Measurements from ENCODE around the gene ZNF329. TPM values are rescaled to one million over a fixed set of nuclear protein-coding genes. Genes with fewer than 3 reads are reported as not detected.

ZNF329 gene
- total and polyA plus RNA-seq, 9 of the 15 experiments (the other 6 are each of a cell fraction or from before 2014, with no cell fraction given) = 0.21 to 3.6 (median 2.2) TPM

DNA sequence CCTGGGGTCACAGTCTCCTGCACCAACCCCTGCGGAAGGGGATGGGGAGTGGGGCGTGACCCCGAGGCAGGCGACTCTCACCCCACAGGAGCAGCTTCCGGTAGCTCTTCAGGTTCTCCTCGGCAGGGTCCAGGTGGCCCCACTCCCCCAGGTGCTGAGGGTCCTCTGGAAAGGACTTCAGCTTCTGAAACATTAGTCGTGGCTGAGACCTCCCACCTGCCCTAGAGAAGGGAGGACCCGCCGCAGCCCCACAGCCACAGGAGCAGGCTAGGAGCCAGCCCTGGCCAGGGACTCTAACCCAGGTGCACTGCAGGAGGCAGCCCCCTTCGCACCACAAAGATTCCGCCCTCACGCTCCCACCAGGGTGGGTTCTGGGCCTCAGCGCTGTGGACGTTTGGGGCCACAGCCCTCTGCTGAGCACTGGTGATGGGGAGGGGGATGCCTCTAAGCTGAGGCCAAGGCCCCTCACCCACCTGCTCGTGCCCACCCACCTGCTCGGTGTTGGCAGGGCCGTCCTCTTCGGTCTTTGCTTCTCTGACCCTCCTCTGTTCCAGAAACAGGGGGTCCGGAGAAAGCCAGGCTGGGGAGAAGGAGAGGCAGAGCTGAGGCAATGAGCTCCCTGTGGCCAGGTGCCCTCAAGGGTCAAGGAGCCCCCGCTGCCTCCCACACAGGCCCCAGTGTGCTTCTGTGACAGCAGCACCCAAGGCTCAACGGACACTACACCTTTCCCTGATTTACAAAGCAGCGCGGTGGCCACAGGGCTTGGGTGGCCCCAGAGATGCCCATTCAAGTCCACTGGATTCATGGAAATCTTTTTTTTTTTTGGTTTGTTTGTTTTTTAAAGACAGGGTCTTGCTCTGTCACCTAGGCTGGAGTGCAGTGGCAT is 63.5 kb downstream of the ZNF329 start (continued):
- TF ChIP-seq, protein P1, sequence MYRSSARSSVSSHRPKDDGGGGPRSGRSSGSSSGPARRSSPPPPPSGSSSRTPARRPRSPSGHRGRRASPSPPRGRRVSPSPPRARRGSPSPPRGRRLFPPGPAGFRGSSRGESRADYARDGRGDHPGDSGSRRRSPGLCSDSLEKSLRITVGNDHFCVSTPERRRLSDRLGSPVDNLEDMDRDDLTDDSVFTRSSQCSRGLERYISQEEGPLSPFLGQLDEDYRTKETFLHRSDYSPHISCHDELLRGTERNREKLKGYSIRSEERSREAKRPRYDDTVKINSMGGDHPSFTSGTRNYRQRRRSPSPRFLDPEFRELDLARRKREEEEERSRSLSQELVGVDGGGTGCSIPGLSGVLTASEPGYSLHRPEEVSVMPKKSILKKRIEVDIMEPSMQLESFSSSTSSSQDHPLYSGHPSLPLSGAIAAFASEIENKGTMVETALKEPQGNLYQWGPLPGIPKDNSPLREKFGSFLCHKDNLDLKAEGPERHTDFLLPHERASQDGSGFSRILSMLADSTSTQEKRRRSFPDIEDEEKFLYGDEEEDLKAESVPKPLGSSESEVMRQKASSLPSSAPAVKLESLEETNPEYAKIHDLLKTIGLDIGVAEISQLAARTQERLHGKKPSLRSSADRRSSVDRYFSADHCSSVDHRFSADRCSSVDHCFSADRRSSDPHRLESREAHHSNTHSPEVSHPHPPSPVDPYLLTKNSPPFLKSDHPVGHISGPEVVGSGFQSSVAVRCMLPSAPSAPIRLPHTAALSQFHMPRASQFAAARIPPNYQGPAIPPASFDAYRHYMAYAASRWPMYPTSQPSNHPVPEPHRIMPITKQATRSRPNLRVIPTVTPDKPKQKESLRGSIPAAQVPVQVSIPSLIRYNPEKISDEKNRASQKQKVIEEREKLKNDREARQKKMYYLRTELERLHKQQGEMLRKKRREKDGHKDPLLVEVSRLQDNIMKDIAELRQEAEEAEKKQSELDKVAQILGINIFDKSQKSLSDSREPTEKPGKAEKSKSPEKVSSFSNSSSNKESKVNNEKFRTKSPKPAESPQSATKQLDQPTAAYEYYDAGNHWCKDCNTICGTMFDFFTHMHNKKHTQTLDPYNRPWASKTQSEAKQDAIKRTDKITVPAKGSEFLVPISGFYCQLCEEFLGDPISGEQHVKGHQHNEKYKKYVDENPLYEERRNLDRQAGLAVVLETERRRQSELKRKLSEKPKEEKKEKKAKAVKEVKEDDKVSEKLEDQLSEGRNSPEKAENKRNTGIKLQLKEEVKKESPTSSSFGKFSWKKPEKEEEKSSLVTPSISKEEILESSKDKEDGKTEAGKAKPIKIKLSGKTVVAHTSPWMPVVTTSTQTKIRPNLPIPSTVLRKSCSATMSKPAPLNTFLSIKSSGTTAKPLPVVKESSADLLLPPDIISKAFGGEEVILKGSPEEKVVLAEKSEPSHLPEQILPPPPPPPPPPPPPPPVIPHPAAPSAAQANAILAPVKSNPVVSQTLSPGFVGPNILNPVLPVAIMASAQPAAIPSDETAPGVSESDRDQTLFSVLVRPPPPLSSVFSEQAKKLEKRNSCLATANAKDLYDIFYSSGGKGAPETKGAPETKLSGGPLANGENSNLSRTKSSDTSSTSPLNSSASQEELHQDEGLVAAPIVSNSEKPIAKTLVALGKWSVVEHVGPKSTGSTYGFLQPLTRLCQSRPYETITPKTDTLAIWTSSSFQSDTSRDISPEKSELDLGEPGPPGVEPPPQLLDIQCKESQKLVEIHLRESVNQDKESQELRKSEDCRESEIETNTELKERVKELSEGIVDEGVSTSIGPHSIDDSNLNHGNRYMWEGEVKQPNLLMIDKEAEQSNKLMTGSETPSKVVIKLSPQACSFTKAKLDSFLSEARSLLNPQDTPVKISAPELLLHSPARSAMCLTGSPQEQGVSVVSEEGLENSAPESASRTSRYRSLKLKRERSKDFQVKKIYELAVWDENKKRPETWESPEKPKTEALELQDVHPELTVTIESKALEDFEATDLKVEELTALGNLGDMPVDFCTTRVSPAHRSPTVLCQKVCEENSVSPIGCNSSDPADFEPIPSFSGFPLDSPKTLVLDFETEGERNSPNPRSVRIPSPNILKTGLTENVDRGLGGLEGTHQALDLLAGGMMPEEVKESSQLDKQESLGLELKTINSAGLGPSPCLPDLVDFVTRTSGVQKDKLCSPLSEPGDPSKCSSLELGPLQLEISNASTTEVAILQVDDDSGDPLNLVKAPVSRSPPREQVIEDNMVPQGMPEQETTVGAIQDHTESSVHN (IDR thresholded peaks at IDR 0.05; ENCODE audit: borderline replicate concordance in 1 of 2, low read depth in 1 of 2) = no peak
- TF ChIP-seq, protein P2, sequence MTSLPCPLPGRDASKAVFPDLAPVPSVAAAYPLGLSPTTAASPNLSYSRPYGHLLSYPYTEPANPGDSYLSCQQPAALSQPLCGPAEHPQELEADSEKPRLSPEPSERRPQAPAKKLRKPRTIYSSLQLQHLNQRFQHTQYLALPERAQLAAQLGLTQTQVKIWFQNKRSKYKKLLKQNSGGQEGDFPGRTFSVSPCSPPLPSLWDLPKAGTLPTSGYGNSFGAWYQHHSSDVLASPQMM (CRISPR knock-in tag; IDR thresholded peaks at IDR 0.05) = no peak
- no peak for TF ChIP-seq ZFP1 (CRISPR knock-in tag; IDR thresholded peaks at IDR 0.05)

Data from K562 (cell line).